K562 (cell line): ENCODE measurements around the gene ERN1. TPM values are rescaled to one million over a fixed set of nuclear protein-coding genes. Genes with fewer than 3 reads are reported as not detected.

Experiments used
- ATAC-seq: fragments of 200-7000 bp; cut with Tn5 transposase; 3 replicates; pipeline ENCODE4 v1.9.1; 2020; ENCODE audit warnings: moderate library complexity
- BruUV-seq: library from RNA; stranded (reverse); fragments of 400-500 nt; replicated peaks from 2 replicates; lab custom pipeline; 2021; lab: Mats Ljungman, UMichigan
- CTCF ChIA-PET: fragments of 300-600 bp; formaldehyde crosslinking; extraction: SDS; loops from one replicate; lab custom pipeline; 2021; ENCODE audit warnings: low intra/inter-chr PET ratio; lab: Yijun Ruan, JAX
- POLR2A ChIA-PET: fragments of 300-600, 350-650 bp; sonication (Branson Sonifier 250); formaldehyde crosslinking; extraction: SDS; loops from one replicate; lab custom pipeline; 2021; ENCODE audit warnings: antibody characterized with exemption, inconsistent platforms; lab: Yijun Ruan, JAX
- DNase-seq, 4 experiments: peaks; one replicate each; pipeline versions ENCODE4 v3.0.0 to v3.0.0-alpha.2; 2011 to 2018; ENCODE audit warnings: low spot score in 3 of 4, mixed read lengths in 3 of 4; ENCODE audit errors: extremely low read depth in 1 of 4
- FAIRE-seq: peaks from 2 replicates; lab custom pipeline; 2011; peaks lifted over from hg19 to GRCh38; lab: Jason Lieb, UNC
- H2AFZ ChIP-seq: 2 replicates; pipeline ENCODE4 v1.6.0; 2011; ENCODE audit warnings: low read depth, low read length, control low read depth, inconsistent platforms
- H3K27ac ChIP-seq: fragments of 200-600 bp; 3 replicates; pipeline ENCODE4 v1.8.0; 2011; ENCODE audit warnings: low read depth, mild to moderate bottlenecking, control low read depth, inconsistent platforms, low read length, moderate library complexity, mixed read lengths; ENCODE audit errors: extremely low read depth
- H3K27me3 ChIP-seq, 2 experiments: fragments of 300-600 bp in 1 of 2; 2 replicates in 1 of 2; 3 replicates in 1 of 2; pipeline versions ENCODE4 v1.6.0 to v1.8.0; 2011; ENCODE audit warnings: inconsistent platforms in 2 of 2, low read length in 2 of 2, mild to moderate bottlenecking in 1 of 2, mixed read lengths in 1 of 2, moderate library complexity in 1 of 2; ENCODE audit not compliant: control insufficient read depth in 2 of 2, insufficient read depth in 2 of 2
- H3K36me3 ChIP-seq: fragments of 300-600 bp; 3 replicates; pipeline ENCODE4 v1.8.0; 2011; ENCODE audit warnings: mild to moderate bottlenecking, low read length, inconsistent platforms; ENCODE audit not compliant: control insufficient read depth, insufficient read depth
- H3K4me1 ChIP-seq, 2 experiments: fragments of 200-600 bp in 1 of 2; replicated peaks in 1 of 2; 2 replicates in 1 of 2; 3 replicates in 1 of 2; pipeline versions ENCODE4 v1.5.1 to v1.8.0; 2011; ENCODE audit warnings: inconsistent platforms in 2 of 2, low read length in 2 of 2, mild to moderate bottlenecking in 1 of 2, mixed read lengths in 1 of 2, moderate library complexity in 1 of 2; ENCODE audit not compliant: control insufficient read depth in 2 of 2, insufficient read depth in 2 of 2
- H3K4me2 ChIP-seq: 2 replicates; pipeline ENCODE4 v1.6.1; 2011; ENCODE audit warnings: low read length, control low read depth, inconsistent platforms, mixed read lengths; ENCODE audit not compliant: insufficient read depth
- H3K4me3 ChIP-seq: fragments of 200-600 bp; sonication (generic), shearing (Covaris generic); 2 replicates; pipeline ENCODE4 v1.5.1; 2016; ENCODE audit warnings: control low read depth, inconsistent platforms
- H3K79me2 ChIP-seq: fragments of 200-600 bp; 3 replicates; pipeline ENCODE4 v1.8.0; 2011; ENCODE audit warnings: low read length, inconsistent platforms; ENCODE audit not compliant: control insufficient read depth, insufficient read depth
- H3K9ac ChIP-seq, 2 experiments: 2 replicates each; pipeline versions ENCODE4 v1.6.0 to v1.6.1; 2011; ENCODE audit warnings: low read depth in 2 of 2, low read length in 2 of 2, control low read depth in 1 of 2, inconsistent platforms in 1 of 2, mild to moderate bottlenecking in 1 of 2, mixed read lengths in 1 of 2; ENCODE audit not compliant: insufficient read depth in 1 of 2
- H3K9me1 ChIP-seq: one replicate; pipeline ENCODE4 v1.6.0; 2011; ENCODE audit warnings: inconsistent platforms, mild to moderate bottlenecking, low read length, moderate library complexity; ENCODE audit not compliant: control insufficient read depth, insufficient read depth
- H3K9me3 ChIP-seq: replicated peaks from 2 replicates; pipeline ENCODE4 v1.5.1; 2011; ENCODE audit warnings: low read depth, low read length, inconsistent platforms; ENCODE audit not compliant: control insufficient read depth, insufficient read depth
- H4K20me1 ChIP-seq: replicated peaks from 2 replicates; pipeline ENCODE4 v1.6.1; 2011; ENCODE audit warnings: low read length, inconsistent platforms, mixed read lengths; ENCODE audit not compliant: control insufficient read depth, insufficient read depth
- BHLHE40 ChIP-seq: IDR thresholded peaks from 2 replicates; pipeline ENCODE4 v1.6.1; 2011; ENCODE audit warnings: low read length, improper control_type of control experiment
- CHD2 ChIP-seq: IDR thresholded peaks from 2 replicates; pipeline ENCODE4 v1.6.1; 2011; ENCODE audit warnings: low read depth, low read length
- HMG20A ChIP-seq: fragments of 450-650 bp; formaldehyde crosslinking; conservative IDR thresholded peaks from 2 replicates; pipeline ENCODE4 v1.4.0; 2020; ENCODE audit warnings: mild to moderate bottlenecking, mixed read lengths
- LARP7 ChIP-seq: fragments of 450-650 bp; IDR thresholded peaks from 2 replicates; pipeline ENCODE4 v1.6.1; 2016
- NELFE ChIP-seq: IDR thresholded peaks from 2 replicates; pipeline ENCODE4 v1.6.1; 2011; ENCODE audit warnings: mild to moderate bottlenecking; ENCODE audit not compliant: insufficient read depth, insufficient read length
- NR2C2 ChIP-seq, 2 experiments: fragments of 200-800 bp in 1 of 2; sonication (Bioruptor generic) in 1 of 2; sonication (generic) in 1 of 2; formaldehyde crosslinking in 1 of 2; IDR thresholded peaks; 2 replicates each; pipeline versions ENCODE4 v1.6.1 to v1.8.0; 2016 to 2022; ENCODE audit warnings: mild to moderate bottlenecking in 1 of 2, missing compliant biosample characterization in 1 of 2, missing genetic modification characterization in 1 of 2, missing genetic modification reagents in 1 of 2
- RFX7 ChIP-seq: fragments of 250-450 bp; sonication (Bioruptor Pico); IDR thresholded peaks from 2 replicates; pipeline ENCODE4 v1.5.1; 2021; ENCODE audit warnings: mild to moderate bottlenecking
- ZBED1 ChIP-seq: IDR thresholded peaks from 2 replicates; pipeline ENCODE4 v1.6.1; 2014
- ZNF778 ChIP-seq: fragments of 450-650 bp; formaldehyde crosslinking; IDR thresholded peaks from 2 replicates; pipeline ENCODE4 v1.4.0; 2020; ENCODE audit warnings: mild to moderate bottlenecking, moderate library complexity
- WGBS: fragments of 100-300 bp; shearing (Covaris generic); methylation state at CpG from one replicate; pipeline ENCODE4 v1.1.6; 2016; ENCODE audit warnings: low coverage, mixed read lengths; ENCODE audit not compliant: insufficient coverage; ENCODE audit errors: missing lambda C conversion rate; 5-methylcytosine and 5-hydroxymethylcytosine counted together
- in situ Hi-C: fragments of 300-500 bp; cut with MboI; formaldehyde crosslinking; loops from 4 replicates; pipeline ENCODE4 v1.15.0; 2018; ENCODE audit warnings: inconsistent platforms, mixed read lengths
- intact Hi-C: fragments of 100-400 bp; cut with micrococcal nuclease; formaldehyde crosslinking; loops from 2 replicates; pipeline ENCODE4 v1.14.2; 2022
- polyA plus RNA-seq, 8 experiments: library from polyadenylated mRNA; depleted of rRNA in 4 of 8; stranded (reverse) in 5 of 8; unstranded in 3 of 8; fragments of >200 nt; fragmentation: Nextera tagmentation in 2 of 8; fragmentation: Illumina TruSeq in 1 of 8; extraction: Ambion mirVana in 2 of 8; extraction: Trizol in 1 of 8; gene quantifications; 2 replicates each; pipeline versions ENCODE4 v1.2.1 to v1.2.3, GENCODE V29; 2011 to 2014; ENCODE audit warnings: inconsistent platforms in 1 of 8, missing spikeins in 1 of 8
- total RNA-seq, 7 experiments: library from RNA; depleted of rRNA in 6 of 7; stranded (reverse); fragments of >200 nt in 6 of 7; fragmentation: Illumina TruSeq in 2 of 7; extraction: Trizol in 2 of 7; gene quantifications; 2 replicates each; pipeline versions ENCODE4 v1.2.1 to v1.2.3, GENCODE V29; 2011 to 2021; ENCODE audit warnings: low replicate concordance in 1 of 7

ERN1 gene
- total and polyA plus RNA-seq, 9 of the 15 experiments (the other 6 are each of a cell fraction or from before 2014, with no cell fraction given) = 2.1 to 22.5 (median 7.3) TPM

- no TSS peak for BruUV-seq
- no peak overlapping the region for H3K27ac ChIP-seq
- H3K79me2 ChIP-seq = peaks cover 8% of the 10 kb centered on the region; the same call in 2 of the 3 replicates
- no peaks in the 10 kb centered on the region for H3K36me3 ChIP-seq
- FAIRE-seq (no peak), DNase-seq (no peak), ATAC-seq (no peak)
- intact Hi-C loops = no loop called here
- ChIA-PET POLR2A (interaction anchor here (0.6 kb wide), 1 partner anchor 60 kb away, joined by 3 read pairs; no protein-coding TSS in a partner anchor), CTCF (no interaction called here)
- no peak overlapping the region for H3K9ac ChIP-seq
- H3K4me1 ChIP-seq = peaks cover 0 to 22% of the 10 kb centered on the region in 2 experiments; a peak in 3 of 5 replicates
- in situ Hi-C loops = no loop called here
- no peaks in the 10 kb centered on the region for H3K9me3 ChIP-seq
- no peaks in the 10 kb centered on the region for H3K9me1 ChIP-seq
- WGBS = 89% methylated on average over 3 of the region's 3 CpGs
- TF ChIP-seq ZNF778 (CRISPR knock-in tag) (no peak), HMG20A (CRISPR knock-in tag) (no peak), NR2C2 (CRISPR knock-in tag; IDR thresholded peaks at IDR 0.05) (no peak), NR2C2 (tag; IDR thresholded peaks at IDR 0.05) (no peak), NELFE (no peak), ZBED1 (no peak), LARP7 (no peak), RFX7 (CRISPR knock-in tag) (no peak), BHLHE40 (no peak), CHD2 (no peak)
- no peaks in the 10 kb centered on the region for H3K27me3 ChIP-seq
- no peak overlapping the region for H2AFZ ChIP-seq
- H4K20me1 ChIP-seq = no peaks in the 10 kb centered on the region
- H3K4me3 ChIP-seq = no peak overlapping the region
- no peak overlapping the region for H3K4me2 ChIP-seq
These were observed 23.0 kb downstream of the ERN1 start for GRCh38 chr17:64106918-64107317.
